ENCODE results near the gene COL4A2. TPM values are rescaled to one million over a fixed set of nuclear protein-coding genes. Genes with fewer than 3 reads are reported as not detected.

Gene COL4A2
- total and polyA plus RNA-seq, 4 donors: 8.0 to 45.2 (median 40.3) TPM

GRCh38 chr13:110266983-110267382 is 40.1 kb upstream of the COL4A2 start:
- Histone ChIP-seq H3K4me1 (ENCODE audit: control insufficient read depth in 4 of 4, insufficient read depth in 4 of 4, low read length in 3 of 4) (no peaks in the 10 kb centered on the region), H3K9ac (ENCODE audit: low read depth in 1 of 2, low read length in 2 of 2) (no peak overlapping the region), H3K27me3 (ENCODE audit: control insufficient read depth in 4 of 4, insufficient read depth in 4 of 4, low read length in 3 of 4) (no peaks in the 10 kb centered on the region), H3K9me3 (ENCODE audit: control insufficient read depth in 4 of 4, low read length in 3 of 4) (no peaks in the 10 kb centered on the region), H3K4me3 (ENCODE audit: low read depth in 1 of 3, low read length in 3 of 3) (no peak overlapping the region), H3K36me3 (ENCODE audit: control insufficient read depth in 4 of 4, insufficient read depth in 3 of 4, low read depth in 1 of 4, low read length in 3 of 4) (no peaks in the 10 kb centered on the region), H3K27ac (ENCODE audit: low read depth in 1 of 2, low read length in 2 of 2) (no peak overlapping the region)
- WGBS: 51% methylated on average over 10 of the region's 10 CpGs
- TF ChIP-seq, protein P1, sequence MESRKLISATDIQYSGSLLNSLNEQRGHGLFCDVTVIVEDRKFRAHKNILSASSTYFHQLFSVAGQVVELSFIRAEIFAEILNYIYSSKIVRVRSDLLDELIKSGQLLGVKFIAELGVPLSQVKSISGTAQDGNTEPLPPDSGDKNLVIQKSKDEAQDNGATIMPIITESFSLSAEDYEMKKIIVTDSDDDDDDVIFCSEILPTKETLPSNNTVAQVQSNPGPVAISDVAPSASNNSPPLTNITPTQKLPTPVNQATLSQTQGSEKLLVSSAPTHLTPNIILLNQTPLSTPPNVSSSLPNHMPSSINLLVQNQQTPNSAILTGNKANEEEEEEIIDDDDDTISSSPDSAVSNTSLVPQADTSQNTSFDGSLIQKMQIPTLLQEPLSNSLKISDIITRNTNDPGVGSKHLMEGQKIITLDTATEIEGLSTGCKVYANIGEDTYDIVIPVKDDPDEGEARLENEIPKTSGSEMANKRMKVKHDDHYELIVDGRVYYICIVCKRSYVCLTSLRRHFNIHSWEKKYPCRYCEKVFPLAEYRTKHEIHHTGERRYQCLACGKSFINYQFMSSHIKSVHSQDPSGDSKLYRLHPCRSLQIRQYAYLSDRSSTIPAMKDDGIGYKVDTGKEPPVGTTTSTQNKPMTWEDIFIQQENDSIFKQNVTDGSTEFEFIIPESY (IDR thresholded peaks at IDR 0.05): no peak
- TF ChIP-seq REST (IDR thresholded peaks at IDR 0.05) (peak; percentile 97), NR2F2 (IDR thresholded peaks at IDR 0.05) (peak; percentile 63), FOXA1 (IDR thresholded peaks at IDR 0.05) (no peak), ATF3 (IDR thresholded peaks at IDR 0.05) (no peak), RXRA (IDR thresholded peaks at IDR 0.05) (peak; percentile 27 to 34)
- no peak for DNase-seq (ENCODE audit: low spot score)

GRCh38 chr13:110268061-110268460 is 39.0 kb upstream of the COL4A2 start:
- H3K4me3 ChIP-seq (ENCODE audit: low read depth in 1 of 3, low read length in 3 of 3): no peak overlapping the region
- H3K4me1 ChIP-seq (ENCODE audit: control insufficient read depth in 4 of 4, insufficient read depth in 4 of 4, low read length in 3 of 4): no peaks in the 10 kb centered on the region
- H3K9ac ChIP-seq (ENCODE audit: low read depth in 1 of 2, low read length in 2 of 2): no peak overlapping the region
- no peak for TF ChIP-seq EGR1 (IDR thresholded peaks at IDR 0.05; ENCODE audit: low read depth in 2 of 2)
- TF ChIP-seq RXRA (IDR thresholded peaks at IDR 0.05): no peak
- no peak for TF ChIP-seq HNF4G (IDR thresholded peaks at IDR 0.05)
- WGBS: 77% methylated on average over 6 of the region's 6 CpGs
- no peaks in the 10 kb centered on the region for H3K36me3 ChIP-seq (ENCODE audit: control insufficient read depth in 4 of 4, insufficient read depth in 3 of 4, low read depth in 1 of 4, low read length in 3 of 4)
- no peaks in the 10 kb centered on the region for H3K27me3 ChIP-seq (ENCODE audit: control insufficient read depth in 4 of 4, insufficient read depth in 4 of 4, low read length in 3 of 4)
- no peaks in the 10 kb centered on the region for H3K9me3 ChIP-seq (ENCODE audit: control insufficient read depth in 4 of 4, low read length in 3 of 4)
- DNase-seq (ENCODE audit: low spot score): no peak
- no peak overlapping the region for H3K27ac ChIP-seq (ENCODE audit: low read depth in 1 of 2, low read length in 2 of 2)

GRCh38 chr13:110268576-110269185 is 38.4 kb upstream of the COL4A2 start:
- no peak for DNase-seq (ENCODE audit: low spot score)
- WGBS: 80% methylated on average over 16 of the region's 16 CpGs
- no peak overlapping the region for H3K9ac ChIP-seq (ENCODE audit: low read depth in 1 of 2, low read length in 2 of 2)
- H3K9me3 ChIP-seq (ENCODE audit: control insufficient read depth in 4 of 4, low read length in 3 of 4): no peaks in the 10 kb centered on the region
- H3K36me3 ChIP-seq (ENCODE audit: control insufficient read depth in 4 of 4, insufficient read depth in 3 of 4, low read depth in 1 of 4, low read length in 3 of 4): no peaks in the 10 kb centered on the region
- H3K27ac ChIP-seq (ENCODE audit: low read depth in 1 of 2, low read length in 2 of 2): no peak overlapping the region
- H3K4me3 ChIP-seq (ENCODE audit: low read depth in 1 of 3, low read length in 3 of 3): no peak overlapping the region
- TF ChIP-seq FOXA2 (IDR thresholded peaks at IDR 0.05) (no peak), MAX (IDR thresholded peaks at IDR 0.05) (no peak)
- H3K27me3 ChIP-seq (ENCODE audit: control insufficient read depth in 4 of 4, insufficient read depth in 4 of 4, low read length in 3 of 4): no peaks in the 10 kb centered on the region
- H3K4me1 ChIP-seq (ENCODE audit: control insufficient read depth in 4 of 4, insufficient read depth in 4 of 4, low read length in 3 of 4): no peaks in the 10 kb centered on the region

Data from liver (tissue), 9 donors.